Measurements from ENCODE around the gene ZNF57. TPM values are rescaled to one million over a fixed set of nuclear protein-coding genes. Genes with fewer than 3 reads are reported as not detected.
A peak's percentile ranks its signal among the peaks of the same experiment; 100 is the strongest.

The ZNF57 gene
- total and polyA plus RNA-seq, 9 of the 15 experiments (the other 6 are each of a cell fraction or from before 2014, with no cell fraction given) = 3.9 to 13.5 (median 7.8) TPM

- TF ChIP-seq, protein P1, sequence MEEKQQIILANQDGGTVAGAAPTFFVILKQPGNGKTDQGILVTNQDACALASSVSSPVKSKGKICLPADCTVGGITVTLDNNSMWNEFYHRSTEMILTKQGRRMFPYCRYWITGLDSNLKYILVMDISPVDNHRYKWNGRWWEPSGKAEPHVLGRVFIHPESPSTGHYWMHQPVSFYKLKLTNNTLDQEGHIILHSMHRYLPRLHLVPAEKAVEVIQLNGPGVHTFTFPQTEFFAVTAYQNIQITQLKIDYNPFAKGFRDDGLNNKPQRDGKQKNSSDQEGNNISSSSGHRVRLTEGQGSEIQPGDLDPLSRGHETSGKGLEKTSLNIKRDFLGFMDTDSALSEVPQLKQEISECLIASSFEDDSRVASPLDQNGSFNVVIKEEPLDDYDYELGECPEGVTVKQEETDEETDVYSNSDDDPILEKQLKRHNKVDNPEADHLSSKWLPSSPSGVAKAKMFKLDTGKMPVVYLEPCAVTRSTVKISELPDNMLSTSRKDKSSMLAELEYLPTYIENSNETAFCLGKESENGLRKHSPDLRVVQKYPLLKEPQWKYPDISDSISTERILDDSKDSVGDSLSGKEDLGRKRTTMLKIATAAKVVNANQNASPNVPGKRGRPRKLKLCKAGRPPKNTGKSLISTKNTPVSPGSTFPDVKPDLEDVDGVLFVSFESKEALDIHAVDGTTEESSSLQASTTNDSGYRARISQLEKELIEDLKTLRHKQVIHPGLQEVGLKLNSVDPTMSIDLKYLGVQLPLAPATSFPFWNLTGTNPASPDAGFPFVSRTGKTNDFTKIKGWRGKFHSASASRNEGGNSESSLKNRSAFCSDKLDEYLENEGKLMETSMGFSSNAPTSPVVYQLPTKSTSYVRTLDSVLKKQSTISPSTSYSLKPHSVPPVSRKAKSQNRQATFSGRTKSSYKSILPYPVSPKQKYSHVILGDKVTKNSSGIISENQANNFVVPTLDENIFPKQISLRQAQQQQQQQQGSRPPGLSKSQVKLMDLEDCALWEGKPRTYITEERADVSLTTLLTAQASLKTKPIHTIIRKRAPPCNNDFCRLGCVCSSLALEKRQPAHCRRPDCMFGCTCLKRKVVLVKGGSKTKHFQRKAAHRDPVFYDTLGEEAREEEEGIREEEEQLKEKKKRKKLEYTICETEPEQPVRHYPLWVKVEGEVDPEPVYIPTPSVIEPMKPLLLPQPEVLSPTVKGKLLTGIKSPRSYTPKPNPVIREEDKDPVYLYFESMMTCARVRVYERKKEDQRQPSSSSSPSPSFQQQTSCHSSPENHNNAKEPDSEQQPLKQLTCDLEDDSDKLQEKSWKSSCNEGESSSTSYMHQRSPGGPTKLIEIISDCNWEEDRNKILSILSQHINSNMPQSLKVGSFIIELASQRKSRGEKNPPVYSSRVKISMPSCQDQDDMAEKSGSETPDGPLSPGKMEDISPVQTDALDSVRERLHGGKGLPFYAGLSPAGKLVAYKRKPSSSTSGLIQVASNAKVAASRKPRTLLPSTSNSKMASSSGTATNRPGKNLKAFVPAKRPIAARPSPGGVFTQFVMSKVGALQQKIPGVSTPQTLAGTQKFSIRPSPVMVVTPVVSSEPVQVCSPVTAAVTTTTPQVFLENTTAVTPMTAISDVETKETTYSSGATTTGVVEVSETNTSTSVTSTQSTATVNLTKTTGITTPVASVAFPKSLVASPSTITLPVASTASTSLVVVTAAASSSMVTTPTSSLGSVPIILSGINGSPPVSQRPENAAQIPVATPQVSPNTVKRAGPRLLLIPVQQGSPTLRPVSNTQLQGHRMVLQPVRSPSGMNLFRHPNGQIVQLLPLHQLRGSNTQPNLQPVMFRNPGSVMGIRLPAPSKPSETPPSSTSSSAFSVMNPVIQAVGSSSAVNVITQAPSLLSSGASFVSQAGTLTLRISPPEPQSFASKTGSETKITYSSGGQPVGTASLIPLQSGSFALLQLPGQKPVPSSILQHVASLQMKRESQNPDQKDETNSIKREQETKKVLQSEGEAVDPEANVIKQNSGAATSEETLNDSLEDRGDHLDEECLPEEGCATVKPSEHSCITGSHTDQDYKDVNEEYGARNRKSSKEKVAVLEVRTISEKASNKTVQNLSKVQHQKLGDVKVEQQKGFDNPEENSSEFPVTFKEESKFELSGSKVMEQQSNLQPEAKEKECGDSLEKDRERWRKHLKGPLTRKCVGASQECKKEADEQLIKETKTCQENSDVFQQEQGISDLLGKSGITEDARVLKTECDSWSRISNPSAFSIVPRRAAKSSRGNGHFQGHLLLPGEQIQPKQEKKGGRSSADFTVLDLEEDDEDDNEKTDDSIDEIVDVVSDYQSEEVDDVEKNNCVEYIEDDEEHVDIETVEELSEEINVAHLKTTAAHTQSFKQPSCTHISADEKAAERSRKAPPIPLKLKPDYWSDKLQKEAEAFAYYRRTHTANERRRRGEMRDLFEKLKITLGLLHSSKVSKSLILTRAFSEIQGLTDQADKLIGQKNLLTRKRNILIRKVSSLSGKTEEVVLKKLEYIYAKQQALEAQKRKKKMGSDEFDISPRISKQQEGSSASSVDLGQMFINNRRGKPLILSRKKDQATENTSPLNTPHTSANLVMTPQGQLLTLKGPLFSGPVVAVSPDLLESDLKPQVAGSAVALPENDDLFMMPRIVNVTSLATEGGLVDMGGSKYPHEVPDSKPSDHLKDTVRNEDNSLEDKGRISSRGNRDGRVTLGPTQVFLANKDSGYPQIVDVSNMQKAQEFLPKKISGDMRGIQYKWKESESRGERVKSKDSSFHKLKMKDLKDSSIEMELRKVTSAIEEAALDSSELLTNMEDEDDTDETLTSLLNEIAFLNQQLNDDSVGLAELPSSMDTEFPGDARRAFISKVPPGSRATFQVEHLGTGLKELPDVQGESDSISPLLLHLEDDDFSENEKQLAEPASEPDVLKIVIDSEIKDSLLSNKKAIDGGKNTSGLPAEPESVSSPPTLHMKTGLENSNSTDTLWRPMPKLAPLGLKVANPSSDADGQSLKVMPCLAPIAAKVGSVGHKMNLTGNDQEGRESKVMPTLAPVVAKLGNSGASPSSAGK (IDR thresholded peaks at IDR 0.05) = peak; percentile 91
- TF ChIP-seq USF2 (CRISPR knock-in tag; IDR thresholded peaks at IDR 0.05) (no peak), ZBTB2 (IDR thresholded peaks at IDR 0.05) (peak; percentile 69), SAP30 (IDR thresholded peaks at IDR 0.05; ENCODE audit: borderline replicate concordance, insufficient read depth, low read depth, low read length, poor library complexity, severe bottlenecking) (no peak), NFE2L1 (tag; IDR thresholded peaks at IDR 0.05; ENCODE audit: borderline replicate concordance, low read depth) (no peak), BHLHE40 (IDR thresholded peaks at IDR 0.05; ENCODE audit: low read length) (peak; percentile 71), GABPB1 (CRISPR knock-in tag; IDR thresholded peaks at IDR 0.05) (peak; percentile 62; the same call in 1 of the 2 replicates), RBM17 (IDR thresholded peaks at IDR 0.05; ENCODE audit: borderline replicate concordance, low read depth, low read length) (no peak), HSF4 (CRISPR knock-in tag; IDR thresholded peaks at IDR 0.05; ENCODE audit: borderline replicate concordance) (no peak), ZFP36 (IDR thresholded peaks at IDR 0.05; ENCODE audit: low read depth, low read length, partially characterized antibody) (no peak), ZKSCAN1 (IDR thresholded peaks at IDR 0.05; ENCODE audit: low read depth, low read length) (no peak), GATAD2A (IDR thresholded peaks at IDR 0.05) (peak; percentile 89; the same call in 1 of the 2 replicates), XRCC5 (IDR thresholded peaks at IDR 0.05; ENCODE audit: low read depth, low read length) (no peak)
These were observed at the start of gene ZNF57 (continued) for GRCh38 chr19:2900296-2901252.

Measured in K562 (cell line).